CD14-positive monocyte (primary cell): Measurements from ENCODE around the gene RASGEF1B. TPM values are rescaled to one million over a fixed set of nuclear protein-coding genes. Genes with fewer than 3 reads are reported as not detected.
"Not testable (repeated sequence)": the region's sequence is repeated elsewhere in the genome, so short reads cannot be mapped to it uniquely, and the experiment has no call there.

ENCODE experiments used
- DNase-seq, 3 donors: peaks; one replicate each; pipeline ENCODE4 v3.0.0-alpha.2; 2011 to 2022
- H2AFZ ChIP-seq: 2 replicates; pipeline ENCODE4 v1.6.0; 2012; ENCODE audit warnings: mild to moderate bottlenecking, low read depth, low read length, inconsistent platforms; ENCODE audit not compliant: insufficient read depth, poor library complexity, severe bottlenecking
- H3K27ac ChIP-seq, 2 donors: 1 replicate in 1 of 2; 2 replicates in 1 of 2; pipeline ENCODE4 v1.5.1; 2012 to 2013; ENCODE audit warnings: low read length in 2 of 2, control low read depth in 1 of 2, inconsistent platforms in 1 of 2, low read depth in 1 of 2, mild to moderate bottlenecking in 1 of 2
- H3K27me3 ChIP-seq, 2 donors: one replicate each; pipeline versions ENCODE4 v1.6.0 to v1.6.1; 2011 to 2013; ENCODE audit warnings: low read length in 2 of 2; ENCODE audit not compliant: control insufficient read depth in 2 of 2, insufficient read depth in 2 of 2
- H3K36me3 ChIP-seq, 2 donors: replicated peaks in 1 of 2; 1 replicate in 1 of 2; 2 replicates in 1 of 2; pipeline versions ENCODE4 v1.5.1 to v1.6.1; 2012 to 2013; ENCODE audit warnings: low read length in 2 of 2, control low read depth in 1 of 2, inconsistent platforms in 1 of 2, mild to moderate bottlenecking in 1 of 2; ENCODE audit not compliant: insufficient read depth in 2 of 2, control insufficient read depth in 1 of 2
- H3K4me1 ChIP-seq, 2 donors: 1 replicate in 1 of 2; 2 replicates in 1 of 2; pipeline versions ENCODE4 v1.5.1 to v1.6.1; 2012 to 2013; ENCODE audit warnings: low read length in 2 of 2, control low read depth in 1 of 2, inconsistent platforms in 1 of 2, mild to moderate bottlenecking in 1 of 2, moderate library complexity in 1 of 2; ENCODE audit not compliant: insufficient read depth in 2 of 2, control insufficient read depth in 1 of 2
- H3K4me2 ChIP-seq: replicated peaks from 2 replicates; pipeline ENCODE3; 2012; ENCODE audit warnings: low read length, moderate library complexity, mild to moderate bottlenecking; ENCODE audit not compliant: poor library complexity, severe bottlenecking; ENCODE audit errors: extremely low read depth
- H3K4me3 ChIP-seq, 3 experiments: fragments of 200-600 bp in 1 of 3; sonication (generic) in 1 of 3; replicated peaks in 1 of 3; 1 replicate in 2 of 3; 2 replicates in 1 of 3; pipeline ENCODE4 v1.5.1; 2011 to 2013; ENCODE audit warnings: low read length in 3 of 3, mild to moderate bottlenecking in 3 of 3, control low read depth in 2 of 3, low read depth in 2 of 3, inconsistent platforms in 1 of 3, moderate library complexity in 1 of 3
- H3K79me2 ChIP-seq: 2 replicates; pipeline ENCODE4 v1.6.0; 2012; ENCODE audit warnings: mild to moderate bottlenecking, control low read depth, inconsistent platforms, low read length, moderate library complexity; ENCODE audit not compliant: insufficient read depth
- H3K9ac ChIP-seq: 2 replicates; pipeline ENCODE4 v1.6.0; 2017; ENCODE audit warnings: low read length, mild to moderate bottlenecking; ENCODE audit not compliant: insufficient read depth, poor library complexity, severe bottlenecking
- H3K9me3 ChIP-seq, 2 donors: replicated peaks in 1 of 2; 1 replicate in 1 of 2; 2 replicates in 1 of 2; pipeline versions ENCODE4 v1.5.1 to v1.6.1; 2012 to 2013; ENCODE audit warnings: low read length in 2 of 2, control low read depth in 1 of 2; ENCODE audit not compliant: control insufficient read depth in 1 of 2, insufficient read depth in 1 of 2
- H4K20me1 ChIP-seq: 2 replicates; pipeline ENCODE4 v1.6.0; 2012; ENCODE audit warnings: mild to moderate bottlenecking, low read length, control low read depth, moderate library complexity; ENCODE audit not compliant: insufficient read depth
- H3K27ac Mint-ChIP-seq, 7 donors: one replicate each; pipeline ENCODE4 v1.8.0; 2020; ENCODE audit warnings: mild to moderate bottlenecking in 7 of 7, mixed read lengths in 7 of 7, moderate library complexity in 6 of 7, inconsistent platforms in 2 of 7
- H3K27me3 Mint-ChIP-seq, 3 donors: one replicate each; pipeline ENCODE4 v1.8.0; 2021 to 2022; ENCODE audit warnings: low read depth in 3 of 3, mild to moderate bottlenecking in 3 of 3, mixed read lengths in 3 of 3, moderate library complexity in 3 of 3, inconsistent platforms in 1 of 3
- H3K36me3 Mint-ChIP-seq, 2 donors: one replicate each; pipeline ENCODE4 v1.8.0; 2020; ENCODE audit warnings: mixed read lengths in 2 of 2, inconsistent platforms in 1 of 2, mild to moderate bottlenecking in 1 of 2
- H3K4me1 Mint-ChIP-seq: one replicate; pipeline ENCODE4 v1.8.0; 2020; ENCODE audit warnings: mild to moderate bottlenecking, mixed read lengths
- H3K4me3 Mint-ChIP-seq, 2 donors: one replicate each; pipeline ENCODE4 v1.8.0; 2020; ENCODE audit warnings: mild to moderate bottlenecking in 2 of 2, mixed read lengths in 2 of 2, moderate library complexity in 1 of 2
- H3K9me3 Mint-ChIP-seq, 7 donors: one replicate each; pipeline ENCODE4 v1.8.0; 2020 to 2022; ENCODE audit warnings: mixed read lengths in 7 of 7, mild to moderate bottlenecking in 6 of 7, moderate library complexity in 6 of 7, inconsistent platforms in 2 of 7
- WGBS: methylation state at CpG from one replicate; pipeline ENCODE4 v1.1.5; 2013; ENCODE audit warnings: missing lambda C conversion rate; ENCODE audit not compliant: insufficient coverage; 5-methylcytosine and 5-hydroxymethylcytosine counted together
- intact Hi-C, 2 donors: fragments of 100-400 bp; cut with micrococcal nuclease; formaldehyde crosslinking; loops; one replicate each; pipeline versions ENCODE4 v1.15.0 to v1.15.1; 2023
- polyA plus RNA-seq, 3 donors: library from polyadenylated mRNA; depleted of rRNA in 1 of 3; unstranded in 2 of 3; stranded (reverse) in 1 of 3; fragments of 300-500 nt in 2 of 3; fragments of >200 nt in 1 of 3; fragmentation: Illumina TruSeq in 2 of 3; gene quantifications; 1 replicate in 2 of 3; 2 replicates in 1 of 3; pipeline ENCODE4 v1.2.3, GENCODE V29; 2012 to 2021
- TF ChIP-seq, protein P1 (sequence below): fragments of 200-600 bp; IDR thresholded peaks from one replicate; pipeline ENCODE4 v1.8.0; 2022; ENCODE audit warnings: antibody characterized with exemption, mild to moderate bottlenecking

RASGEF1B gene
- polyA plus RNA-seq, 3 donors = 20.3 to 76.9 (median 36.6) TPM

DNA sequence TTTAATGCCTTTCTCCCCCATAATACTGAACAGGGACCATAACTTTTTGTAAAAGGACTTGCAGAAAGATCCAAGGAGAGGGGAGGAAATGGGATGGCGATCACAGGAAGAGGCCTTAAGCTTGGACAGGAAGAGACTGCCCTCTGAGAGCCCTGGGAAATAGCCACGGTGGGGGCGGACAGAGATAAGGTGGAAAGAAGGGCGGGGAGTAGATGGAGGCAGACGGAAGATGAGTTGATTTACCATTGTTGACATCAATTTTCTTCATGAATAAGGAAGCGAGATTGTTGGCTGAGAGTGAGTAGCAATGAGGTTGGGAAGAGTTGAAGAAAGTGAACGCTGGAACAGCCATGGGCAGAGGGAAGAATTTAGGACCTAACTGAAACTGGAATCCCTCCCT is 63.4 kb downstream of the RASGEF1B start:
- Histone ChIP-seq H2AFZ (peak overlapping the region; percentile 30), H3K4me1 (peaks cover 0 to 13% of the 10 kb centered on the region in 2 donors), H3K9ac (no peak overlapping the region), H3K4me2 (no peak overlapping the region), H3K9me3 (no peaks in the 10 kb centered on the region), H3K36me3 (no peaks in the 10 kb centered on the region), H3K4me3 (no peak overlapping the region), H3K27ac (no peak overlapping the region), H3K79me2 (no peaks in the 10 kb centered on the region), H4K20me1 (no peaks in the 10 kb centered on the region), H3K27me3 (no peaks in the 10 kb centered on the region)
- Mint-ChIP-seq H3K4me3 (no peak overlapping the region), H3K27ac (peak overlapping the region in 1 of 7 donors; percentile 4), H3K27me3 (peaks cover 2 to 5% (median 5%) of the 10 kb centered on the region in 3 donors), H3K4me1 (peaks cover 20% of the 10 kb centered on the region), H3K36me3 (no peaks in the 10 kb centered on the region), H3K9me3 (peaks cover 0 to 2% (median 0%) of the 10 kb centered on the region in 7 donors)
- intact Hi-C loops = loop anchor here (5.0 to 10.0 kb wide), 4 partner anchors 54 to 966 kb away; partner anchors contain the start of gene HNRNPD (in 1 of the 2)
- DNase-seq = no peak
- TF ChIP-seq, protein P1, sequence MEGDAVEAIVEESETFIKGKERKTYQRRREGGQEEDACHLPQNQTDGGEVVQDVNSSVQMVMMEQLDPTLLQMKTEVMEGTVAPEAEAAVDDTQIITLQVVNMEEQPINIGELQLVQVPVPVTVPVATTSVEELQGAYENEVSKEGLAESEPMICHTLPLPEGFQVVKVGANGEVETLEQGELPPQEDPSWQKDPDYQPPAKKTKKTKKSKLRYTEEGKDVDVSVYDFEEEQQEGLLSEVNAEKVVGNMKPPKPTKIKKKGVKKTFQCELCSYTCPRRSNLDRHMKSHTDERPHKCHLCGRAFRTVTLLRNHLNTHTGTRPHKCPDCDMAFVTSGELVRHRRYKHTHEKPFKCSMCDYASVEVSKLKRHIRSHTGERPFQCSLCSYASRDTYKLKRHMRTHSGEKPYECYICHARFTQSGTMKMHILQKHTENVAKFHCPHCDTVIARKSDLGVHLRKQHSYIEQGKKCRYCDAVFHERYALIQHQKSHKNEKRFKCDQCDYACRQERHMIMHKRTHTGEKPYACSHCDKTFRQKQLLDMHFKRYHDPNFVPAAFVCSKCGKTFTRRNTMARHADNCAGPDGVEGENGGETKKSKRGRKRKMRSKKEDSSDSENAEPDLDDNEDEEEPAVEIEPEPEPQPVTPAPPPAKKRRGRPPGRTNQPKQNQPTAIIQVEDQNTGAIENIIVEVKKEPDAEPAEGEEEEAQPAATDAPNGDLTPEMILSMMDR = no peak
- WGBS = 82% methylated on average over 6 of the region's 7 CpGs

DNA sequence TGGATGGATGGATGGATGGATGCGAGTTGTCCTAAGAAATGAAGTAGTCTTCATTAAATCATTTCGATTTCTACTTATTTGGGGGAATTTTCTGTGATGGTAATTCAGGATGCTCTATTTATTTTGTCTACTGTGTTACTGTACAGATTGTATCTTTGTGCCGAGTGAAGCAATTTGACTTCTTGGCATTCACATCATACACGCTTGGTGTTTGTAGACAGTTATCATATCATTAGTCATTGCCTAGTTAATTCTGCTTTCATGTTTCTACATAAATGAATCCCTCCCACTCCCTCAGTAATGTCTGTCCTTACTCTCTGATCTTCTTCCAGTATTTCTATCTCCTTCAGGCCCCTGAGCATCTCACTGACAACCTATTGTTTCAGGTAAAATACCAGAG is 64.0 kb downstream of the RASGEF1B start:
- WGBS = 100% methylated on average over 1 of the region's 4 CpGs
- no peak overlapping the region for H3K27ac Mint-ChIP-seq
- Histone ChIP-seq H3K4me1 (peaks cover 0 to 13% of the 10 kb centered on the region in 2 donors), H3K4me2 (no peak overlapping the region), H3K9ac (no peak overlapping the region), H3K4me3 (no peak overlapping the region), H3K79me2 (no peaks in the 10 kb centered on the region), H3K9me3 (no peaks in the 10 kb centered on the region), H3K27ac (no peak overlapping the region), H3K27me3 (no peaks in the 10 kb centered on the region), H2AFZ (no peak overlapping the region), H4K20me1 (no peaks in the 10 kb centered on the region), H3K36me3 (no peaks in the 10 kb centered on the region)
- TF ChIP-seq, protein P1 = no peak
- intact Hi-C loops = loop anchor here (5.0 to 10.0 kb wide), 4 partner anchors 55 to 967 kb away; partner anchors contain the start of gene HNRNPD (in 1 of the 2)
- peaks cover 0 to 3% (median under 1%) of the 10 kb centered on the region in 7 donors for H3K9me3 Mint-ChIP-seq
- H3K27me3 Mint-ChIP-seq = peaks cover 2 to 8% (median 5%) of the 10 kb centered on the region in 3 donors
- no peaks in the 10 kb centered on the region for H3K36me3 Mint-ChIP-seq
- peaks cover 16% of the 10 kb centered on the region for H3K4me1 Mint-ChIP-seq
- H3K4me3 Mint-ChIP-seq = no peak overlapping the region
- DNase-seq = no peak

DNA sequence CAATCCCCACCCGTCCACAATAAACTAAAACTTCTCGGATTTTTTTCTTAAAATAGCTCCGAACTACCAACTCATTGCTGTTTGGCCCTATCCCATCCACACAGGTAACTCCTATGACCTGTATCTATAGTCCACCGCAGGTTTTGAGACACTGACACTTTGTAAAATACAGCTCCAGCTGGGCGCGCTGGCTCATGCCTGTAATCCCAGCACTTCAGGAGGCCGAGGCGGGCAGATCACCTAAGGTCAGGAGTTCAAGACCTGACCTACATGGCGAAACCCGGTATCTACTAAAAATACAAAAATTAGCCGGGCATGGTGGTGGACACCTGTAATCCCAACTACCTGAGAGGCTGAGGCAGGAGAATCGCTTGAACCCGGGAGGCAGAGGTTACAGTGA is 65.2 kb downstream of the RASGEF1B start:
- not testable (repeated sequence) for H3K27ac Mint-ChIP-seq, H3K9me3 Mint-ChIP-seq, H3K36me3 Mint-ChIP-seq, H3K4me3 Mint-ChIP-seq, H3K79me2 ChIP-seq, H3K27me3 Mint-ChIP-seq, H2AFZ ChIP-seq, H3K9me3 ChIP-seq, H3K4me3 ChIP-seq, H4K20me1 ChIP-seq, DNase-seq, H3K27ac ChIP-seq, H3K9ac ChIP-seq, H3K4me2 ChIP-seq, H3K36me3 ChIP-seq, H3K27me3 ChIP-seq
- peaks cover 0 to 13% of the 10 kb centered on the region in 2 donors for H3K4me1 ChIP-seq
- intact Hi-C loops = loop anchor here (5.0 to 10.0 kb wide), 4 partner anchors 56 to 968 kb away; partner anchors contain the start of gene HNRNPD (in 1 of the 2)
- 70% methylated on average over 7 of the region's 13 CpGs for WGBS
- H3K4me1 Mint-ChIP-seq = peaks cover 17% of the 10 kb centered on the region
